GM12891 (cell line): ENCODE measurements around the gene TIPRL.

ENCODE experiments used
- PAX5 ChIP-seq: IDR thresholded peaks from 2 replicates; pipeline ENCODE4 v1.6.1; 2011; ENCODE audit warnings: low read length, moderate library complexity, mild to moderate bottlenecking; ENCODE audit not compliant: insufficient read depth, severe bottlenecking
- POLR2A ChIP-seq: IDR thresholded peaks from 2 replicates; pipeline ENCODE4 v1.6.1; 2011; ENCODE audit warnings: low read depth, low read length, control low read depth
- POLR2AphosphoS5 ChIP-seq: IDR thresholded peaks from 2 replicates; pipeline ENCODE4 v1.6.1; 2011; ENCODE audit warnings: low read depth, low read length, control low read depth
- POU2F2 ChIP-seq: IDR thresholded peaks from 2 replicates; pipeline ENCODE4 v1.6.1; 2011; ENCODE audit warnings: low read depth, mild to moderate bottlenecking, control low read depth, low read length, moderate library complexity
- TAF1 ChIP-seq: IDR thresholded peaks from 2 replicates; pipeline ENCODE4 v1.6.1; 2011; ENCODE audit warnings: low read depth, low read length, control low read depth

DNA sequence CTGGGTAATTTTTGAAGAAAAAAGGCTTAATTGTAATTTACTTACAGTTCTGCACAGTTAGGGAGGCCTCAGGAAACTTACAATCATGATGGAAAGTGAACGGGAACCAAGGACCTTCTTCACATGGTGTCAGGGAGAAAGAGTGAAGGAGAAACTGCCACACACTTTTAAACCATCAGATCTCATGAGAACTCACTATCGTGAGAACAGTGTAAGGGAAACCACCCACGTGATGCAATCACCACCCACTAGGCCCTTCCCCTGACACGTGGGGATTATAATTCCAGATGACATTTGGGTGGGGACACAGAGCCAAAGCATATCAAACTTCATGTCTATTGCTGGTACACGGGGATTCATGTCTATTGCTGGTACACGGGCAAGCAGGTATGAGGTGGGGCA, 41.7 kb downstream of the TIPRL start:
- TF ChIP-seq TAF1 (no peak), POLR2A (no peak), POLR2AphosphoS5 (no peak), PAX5 (no peak), POU2F2 (no peak)
